BLaER1 treated with 17β-estradiol and CSF1 and Interleukin-3, amounts not matched to agents 10 nM and 100 nM (cell line): ENCODE data around the gene PLEKHN1.

Source experiments
- H3K27ac ChIP-seq, 11 experiments: shearing (Covaris generic); formaldehyde crosslinking; 2 replicates each; pipeline ENCODE4 v1.8.1; 2022
- H3K27me3 ChIP-seq, 11 experiments: shearing (Covaris generic); formaldehyde crosslinking; 2 replicates each; pipeline ENCODE4 v1.8.1; 2022
- H3K36me3 ChIP-seq, 11 experiments: shearing (Covaris generic); formaldehyde crosslinking; 2 replicates each; pipeline ENCODE4 v1.8.1; 2022
- H3K4me1 ChIP-seq, 10 experiments: shearing (Covaris generic); formaldehyde crosslinking; 2 replicates each; pipeline ENCODE4 v1.8.1; 2022
- H3K4me2 ChIP-seq, 11 experiments: shearing (Covaris generic); formaldehyde crosslinking; 2 replicates each; pipeline ENCODE4 v1.8.1; 2022
- H3K4me3 ChIP-seq, 10 experiments: shearing (Covaris generic); formaldehyde crosslinking; 2 replicates each; pipeline ENCODE4 v1.8.1; 2022
- H3K9ac ChIP-seq, 11 experiments: shearing (Covaris generic); formaldehyde crosslinking; 2 replicates each; pipeline ENCODE4 v1.8.1; 2022
- H3K9me3 ChIP-seq, 11 experiments: shearing (Covaris generic); formaldehyde crosslinking; replicated peaks in 1 of 11; 2 replicates each; pipeline ENCODE4 v1.8.1; 2022
- H4K20me1 ChIP-seq, 11 experiments: shearing (Covaris generic); formaldehyde crosslinking; 2 replicates each; pipeline ENCODE4 v1.8.1; 2022
- Cebpa-rat ChIP-seq, 11 experiments: shearing (Covaris generic); IDR thresholded peaks; 2 replicates each; pipeline ENCODE4 v1.8.1; 2022

PLEKHN1 gene

GRCh38 chr1:933603-933940 lies 32.7 kb upstream of the PLEKHN1 start:
- peaks cover 41 to 84% (median 62%) of the 10 kb centered on the region in 11 experiments for H3K27me3 ChIP-seq
- no peak overlapping the region for H3K27ac ChIP-seq
- no peak for TF ChIP-seq Cebpa-rat (IDR thresholded peaks at IDR 0.05)
- no peak overlapping the region for H3K4me3 ChIP-seq
- H3K4me1 ChIP-seq: peaks cover 4 to 68% (median 58%) of the 10 kb centered on the region in 10 experiments; a peak in 18 of 20 replicates
- H4K20me1 ChIP-seq: peaks cover 0 to 86% (median 50%) of the 10 kb centered on the region in 11 experiments; a peak in 18 of 22 replicates
- no peak overlapping the region for H3K9ac ChIP-seq
- H3K36me3 ChIP-seq: no peaks in the 10 kb centered on the region
- peak overlapping the region in 6 of 11 experiments; percentile 81 to 96 (median 86); a peak in 10 of 22 replicates for H3K4me2 ChIP-seq
- no peaks in the 10 kb centered on the region for H3K9me3 ChIP-seq

GRCh38 chr1:934991-935750 lies 31.1 kb upstream of the PLEKHN1 start:
- H3K4me3 ChIP-seq: no peak overlapping the region
- H3K9me3 ChIP-seq: no peaks in the 10 kb centered on the region
- H3K4me2 ChIP-seq: peak overlapping the region in 7 of 11 experiments; percentile 35 to 63 (median 54); a peak in 11 of 22 replicates
- H3K9ac ChIP-seq: no peak overlapping the region
- no peak overlapping the region for H3K27ac ChIP-seq
- no peaks in the 10 kb centered on the region for H3K36me3 ChIP-seq
- H3K27me3 ChIP-seq: peaks cover 55 to 85% (median 69%) of the 10 kb centered on the region in 11 experiments
- H3K4me1 ChIP-seq: peaks cover 9 to 78% (median 73%) of the 10 kb centered on the region in 10 experiments; a peak in 19 of 20 replicates
- no peak for TF ChIP-seq Cebpa-rat (IDR thresholded peaks at IDR 0.05)
- peaks cover 0 to 86% (median 58%) of the 10 kb centered on the region in 11 experiments; a peak in 18 of 22 replicates for H4K20me1 ChIP-seq

DNA sequence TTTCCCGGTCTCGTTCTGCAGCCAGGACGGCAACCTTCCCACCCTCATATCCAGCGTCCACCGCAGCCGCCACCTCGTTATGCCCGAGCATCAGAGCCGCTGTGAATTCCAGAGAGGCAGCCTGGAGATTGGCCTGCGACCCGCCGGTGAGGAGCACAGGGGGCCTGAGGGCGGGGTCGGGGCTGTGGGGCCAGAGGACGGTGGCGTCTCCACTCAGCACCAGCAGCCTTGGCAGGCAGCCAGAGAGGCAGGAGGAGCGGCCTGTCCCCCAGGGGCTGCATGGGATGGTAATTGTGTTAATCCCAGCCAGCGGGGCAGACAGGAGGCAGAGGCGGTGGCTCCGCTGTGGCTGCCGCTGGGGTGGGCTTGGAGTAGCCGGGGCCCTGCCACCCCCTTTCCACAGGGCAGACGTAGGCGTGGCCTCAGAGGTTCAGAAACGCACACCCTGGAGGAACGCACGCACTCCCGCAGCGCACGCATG lies 30.5 kb upstream of the PLEKHN1 start:
- no peak overlapping the region for H3K9ac ChIP-seq
- H3K36me3 ChIP-seq: no peaks in the 10 kb centered on the region
- H4K20me1 ChIP-seq: peaks cover 0 to 86% (median 64%) of the 10 kb centered on the region in 11 experiments; a peak in 19 of 22 replicates
- H3K27me3 ChIP-seq: peaks cover 61 to 86% (median 75%) of the 10 kb centered on the region in 11 experiments
- H3K9me3 ChIP-seq: no peaks in the 10 kb centered on the region
- no peak overlapping the region for H3K4me3 ChIP-seq
- no peak for TF ChIP-seq Cebpa-rat (IDR thresholded peaks at IDR 0.05)
- H3K27ac ChIP-seq: no peak overlapping the region
- peak overlapping the region in 8 of 11 experiments; percentile 35 to 63 (median 53); a peak in 15 of 22 replicates for H3K4me2 ChIP-seq
- H3K4me1 ChIP-seq: peaks cover 15 to 78% (median 73%) of the 10 kb centered on the region in 10 experiments; a peak in 19 of 20 replicates

DNA sequence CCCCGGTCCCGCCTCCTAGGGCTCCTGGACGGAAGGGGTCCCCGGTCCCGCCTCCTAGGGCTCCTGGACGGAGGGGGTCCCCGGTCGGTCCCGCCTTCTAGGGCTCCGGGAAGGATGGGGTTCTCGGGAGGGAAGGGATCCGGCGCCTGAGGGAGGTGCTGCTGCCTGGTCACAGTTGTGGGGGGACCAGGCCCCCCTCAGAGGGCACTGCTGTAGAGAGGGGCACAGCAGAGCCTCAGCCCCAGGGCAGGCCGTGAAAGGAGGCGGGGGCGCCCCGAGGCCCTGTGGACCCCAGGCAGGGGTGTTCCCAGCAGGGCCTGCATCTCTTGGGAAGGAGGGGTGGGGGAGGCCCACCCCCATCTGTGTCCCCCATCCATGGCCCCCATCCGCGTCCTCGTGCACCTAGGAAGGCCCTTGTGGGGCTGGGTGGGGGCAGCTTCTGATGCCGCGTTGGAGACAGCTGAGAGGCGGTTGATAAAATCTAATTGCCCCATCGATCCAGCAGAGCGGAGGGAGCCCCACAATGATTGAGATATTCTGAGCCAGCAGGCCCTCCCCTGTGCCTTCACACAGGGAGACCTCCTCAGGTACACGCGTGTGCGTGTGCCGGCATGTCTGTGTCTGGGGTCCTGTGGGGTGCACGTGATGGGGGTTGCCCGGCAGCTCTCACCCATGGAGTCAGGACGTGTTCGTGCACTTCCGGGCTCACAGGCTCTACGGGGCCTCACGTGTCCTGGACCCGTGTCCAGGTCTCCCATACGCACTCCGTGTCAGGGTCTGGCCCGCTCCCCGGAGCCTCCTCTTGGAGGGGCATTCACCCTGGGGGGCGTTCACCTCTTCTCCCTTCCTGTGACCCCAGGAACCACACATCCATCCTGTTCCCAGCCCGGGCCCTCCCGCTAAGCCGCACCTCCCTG lies 29.7 kb upstream of the PLEKHN1 start:
- Histone ChIP-seq H3K4me3 (no peak overlapping the region), H3K4me2 (peak overlapping the region in 8 of 11 experiments; percentile 35 to 63 (median 53); a peak in 13 of 22 replicates), H3K27ac (no peak overlapping the region), H3K9ac (no peak overlapping the region), H3K36me3 (no peaks in the 10 kb centered on the region), H4K20me1 (peaks cover 0 to 86% (median 71%) of the 10 kb centered on the region in 11 experiments; a peak in 19 of 22 replicates), H3K4me1 (peaks cover 24 to 79% (median 74%) of the 10 kb centered on the region in 10 experiments; a peak in 19 of 20 replicates), H3K9me3 (no peaks in the 10 kb centered on the region), H3K27me3 (peaks cover 69 to 89% (median 83%) of the 10 kb centered on the region in 11 experiments)
- no peak for TF ChIP-seq Cebpa-rat (IDR thresholded peaks at IDR 0.05)

- no peaks in the 10 kb centered on the region for H3K36me3 ChIP-seq
- no peak for TF ChIP-seq Cebpa-rat (IDR thresholded peaks at IDR 0.05)
- H3K4me1 ChIP-seq: peaks cover 27 to 78% (median 72%) of the 10 kb centered on the region in 10 experiments; a peak in 19 of 20 replicates
- no peaks in the 10 kb centered on the region for H3K9me3 ChIP-seq
- no peak overlapping the region for H3K9ac ChIP-seq
- peaks cover 0 to 86% (median 73%) of the 10 kb centered on the region in 11 experiments; a peak in 19 of 22 replicates for H4K20me1 ChIP-seq
- H3K27me3 ChIP-seq: peaks cover 79 to 90% (median 87%) of the 10 kb centered on the region in 11 experiments
- no peak overlapping the region for H3K4me3 ChIP-seq
- peak overlapping the region in 7 of 11 experiments; percentile 85 to 98 (median 94); a peak in 8 of 22 replicates for H3K4me2 ChIP-seq
- no peak overlapping the region for H3K27ac ChIP-seq
These were observed 28.8 kb upstream of the PLEKHN1 start for GRCh38 chr1:937521-937920.

DNA sequence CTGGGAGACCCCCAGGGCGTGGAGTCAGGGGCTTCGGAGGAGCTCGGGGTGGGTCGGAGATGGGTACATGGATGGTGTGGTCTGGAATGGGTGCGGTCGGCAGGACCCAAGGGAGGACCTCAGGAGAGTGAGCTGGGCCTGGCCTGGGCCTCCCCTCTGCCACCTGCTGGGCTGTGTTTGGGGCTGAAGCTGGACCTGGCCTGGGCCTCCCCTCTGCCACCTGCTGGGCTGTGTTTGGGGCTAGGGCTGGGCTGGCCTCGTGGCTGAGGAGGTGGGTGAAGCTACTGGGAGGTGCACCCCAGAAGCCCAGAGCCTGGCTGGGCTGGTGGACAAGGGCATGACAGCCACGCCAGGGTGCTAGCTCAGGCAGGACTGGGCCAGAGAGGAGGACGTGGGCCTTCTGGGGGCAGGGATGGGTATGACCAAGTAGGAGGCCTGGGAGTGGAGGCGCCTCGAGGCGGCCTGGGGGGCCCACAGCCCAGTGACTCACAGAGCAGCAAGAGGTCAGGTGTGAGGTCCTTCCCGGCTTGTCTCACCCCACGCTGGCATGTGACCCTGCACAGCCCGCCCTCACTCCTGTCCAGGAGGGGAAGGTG lies 28.1 kb upstream of the PLEKHN1 start:
- Histone ChIP-seq H3K27ac (no peak overlapping the region), H3K4me2 (peak overlapping the region in 9 of 11 experiments; percentile 85 to 98 (median 92); a peak in 16 of 22 replicates), H3K4me3 (no peak overlapping the region), H3K9me3 (no peaks in the 10 kb centered on the region), H3K9ac (peak overlapping the region in 1 of 11 experiments; percentile 9; a peak in 2 of 22 replicates), H3K4me1 (peaks cover 32 to 78% (median 71%) of the 10 kb centered on the region in 10 experiments; a peak in 19 of 20 replicates), H4K20me1 (peaks cover 0 to 86% (median 73%) of the 10 kb centered on the region in 11 experiments; a peak in 20 of 22 replicates), H3K27me3 (peaks cover 80 to 90% (median 87%) of the 10 kb centered on the region in 11 experiments), H3K36me3 (0 out of 22 replicates have a peak, but pooled peaks cover 0 to under 1% (median 0%) of the 10 kb centered on the region in 11 experiments)
- TF ChIP-seq Cebpa-rat (IDR thresholded peaks at IDR 0.05): no peak

DNA sequence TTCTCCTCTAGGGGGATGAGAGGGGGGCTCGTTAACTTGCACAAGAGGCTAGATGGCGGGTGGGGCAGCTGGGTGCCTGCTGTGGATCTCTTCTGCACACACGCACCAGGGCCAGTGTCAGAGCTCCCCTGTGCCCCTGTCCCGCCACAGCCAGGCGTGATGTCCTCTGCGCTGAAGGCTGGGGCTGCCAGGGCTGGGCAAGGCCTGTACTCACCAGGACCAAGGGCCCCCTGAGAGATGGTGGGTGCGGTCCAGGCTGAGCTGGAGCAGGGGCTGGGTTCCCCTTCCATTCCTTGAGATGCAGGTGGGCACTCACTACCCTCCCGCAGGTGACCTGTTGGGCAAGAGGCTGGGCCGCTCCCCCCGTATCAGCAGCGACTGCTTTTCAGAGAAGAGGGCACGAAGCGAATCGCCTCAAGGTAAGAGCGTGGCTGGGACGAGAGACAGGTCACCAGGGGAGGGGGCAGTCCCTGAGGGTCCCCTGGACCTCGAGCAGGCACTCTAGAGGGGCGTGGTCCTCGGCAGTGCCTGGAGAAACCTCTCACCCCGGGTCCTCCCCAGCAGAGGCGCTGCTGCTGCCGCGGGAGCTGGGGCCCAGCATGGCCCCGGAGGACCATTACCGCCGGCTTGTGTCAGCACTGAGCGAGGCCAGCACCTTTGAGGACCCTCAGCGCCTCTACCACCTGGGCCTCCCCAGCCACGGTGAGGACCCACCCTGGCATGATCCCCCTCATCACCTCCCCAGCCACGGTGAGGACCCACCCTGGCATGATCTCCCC lies 27.4 kb upstream of the PLEKHN1 start:
- H3K4me2 ChIP-seq: peak overlapping the region in 9 of 11 experiments; percentile 85 to 98 (median 92); a peak in 19 of 22 replicates
- H3K4me3 ChIP-seq: peak overlapping the region in 1 of 10 experiments; percentile 67; a peak in 1 of 20 replicates
- H3K9ac ChIP-seq: peak overlapping the region in 1 of 11 experiments; percentile 9; a peak in 1 of 22 replicates
- no peak for TF ChIP-seq Cebpa-rat (IDR thresholded peaks at IDR 0.05)
- no peaks in the 10 kb centered on the region for H3K9me3 ChIP-seq
- H3K36me3 ChIP-seq: peaks cover 0 to 7% (median 4%) of the 10 kb centered on the region in 11 experiments; a peak in 17 of 22 replicates
- H3K27me3 ChIP-seq: peaks cover 81 to 90% (median 88%) of the 10 kb centered on the region in 11 experiments
- no peak overlapping the region for H3K27ac ChIP-seq
- peaks cover 3 to 88% (median 76%) of the 10 kb centered on the region in 11 experiments; a peak in 20 of 22 replicates for H4K20me1 ChIP-seq
- H3K4me1 ChIP-seq: peaks cover 32 to 76% (median 70%) of the 10 kb centered on the region in 10 experiments; a peak in 19 of 20 replicates
